Loucy (cell line): ENCODE data around the gene RNPEPL1.

ENCODE experiments used
- CTCF ChIP-seq: fragments of 200-600 bp; sonication (generic); conservative IDR thresholded peaks from 2 replicates; pipeline ENCODE4 v1.5.1; 2014; ENCODE audit warnings: mild to moderate bottlenecking, antibody characterized with exemption, low read length
- EZH2phosphoT487 ChIP-seq: fragments of 200-600 bp; IDR thresholded peaks from 2 replicates; pipeline ENCODE4 v1.6.1; 2018; ENCODE audit warnings: antibody characterized with exemption, mild to moderate bottlenecking, moderate library complexity, borderline replicate concordance

DNA sequence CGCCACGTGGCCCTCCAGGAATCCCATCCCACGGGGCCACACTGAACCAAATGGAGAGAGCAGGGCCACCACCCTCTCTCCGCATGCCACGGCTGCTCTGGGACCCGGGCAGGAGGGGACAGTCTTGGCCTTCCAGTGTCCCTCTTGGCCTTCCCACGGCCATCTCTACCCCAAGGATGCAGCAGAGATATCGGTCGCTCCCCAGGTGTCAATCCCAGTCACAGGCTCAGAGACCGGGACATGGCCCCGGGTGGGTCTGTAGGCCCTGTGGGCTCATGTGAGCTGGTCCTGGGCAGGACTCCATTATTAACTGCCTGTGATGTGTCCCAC lies 33.5 kb downstream of the RNPEPL1 start:
- TF ChIP-seq CTCF: no peak
- no peak for TF ChIP-seq EZH2phosphoT487
